Activated T-cell treated with anti-CD3 and anti-CD28 coated beads for 24 hours (primary cell): Measurements from ENCODE around the gene MR1.
A peak's percentile ranks its signal among the peaks of the same experiment; 100 is the strongest.

Experiments
- DNase-seq: peaks from one replicate; pipeline ENCODE4 v3.0.0-alpha.2; 2020; ENCODE audit warnings: low read depth

Gene MR1

DNA sequence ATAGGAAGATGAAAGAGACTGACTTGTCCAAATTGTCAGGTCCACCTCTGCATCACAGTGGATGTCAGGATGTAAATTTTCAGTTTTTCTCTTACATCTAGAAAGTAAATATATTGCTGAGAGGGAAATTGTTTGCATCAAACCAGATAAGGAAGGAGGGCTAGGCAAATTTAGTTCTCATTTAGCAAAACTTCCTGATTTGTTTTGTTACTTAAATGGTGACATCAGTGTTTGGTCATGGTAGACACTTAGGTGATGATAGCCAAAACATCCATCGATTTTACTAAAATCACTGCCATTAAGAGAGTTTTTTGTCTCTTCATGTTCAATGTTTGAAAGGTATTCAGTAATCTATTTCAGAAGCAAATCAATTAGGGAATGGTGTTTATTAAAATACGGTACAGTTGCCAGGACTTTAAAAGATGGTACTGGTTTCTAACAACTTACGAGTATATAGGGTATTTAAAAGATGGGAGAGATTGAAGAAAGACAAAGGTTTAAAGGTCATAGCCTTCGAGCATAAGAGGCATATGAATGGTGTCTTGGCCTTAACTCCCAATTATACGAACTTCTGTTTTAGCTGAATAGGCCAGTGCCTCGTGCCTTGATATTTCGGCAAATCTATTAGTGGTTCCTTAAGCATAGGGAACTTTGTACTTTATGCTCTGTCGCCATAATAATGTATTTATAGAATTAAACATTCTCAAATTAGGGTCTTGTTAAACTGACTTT lies 57.7 kb downstream of the MR1 start:
- no peak for DNase-seq

DNA sequence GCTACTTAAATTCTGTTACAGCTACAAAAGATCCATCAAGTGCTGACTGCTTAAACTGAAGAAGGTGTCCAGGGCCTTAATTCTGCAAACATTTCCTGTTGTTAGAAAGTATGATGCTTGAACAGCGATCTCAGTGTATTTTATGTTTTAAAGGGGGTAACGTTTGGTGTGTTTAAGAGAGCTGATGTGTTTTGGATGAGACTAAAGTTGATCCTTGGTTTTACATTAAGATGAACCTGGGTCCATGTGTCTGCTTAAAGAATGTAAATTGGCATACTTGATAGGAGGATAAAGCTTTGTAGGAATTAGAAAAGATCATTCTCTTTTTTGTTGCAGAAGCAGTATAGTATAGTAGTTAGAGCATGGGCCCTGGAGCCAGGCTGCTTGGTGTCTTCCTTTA lies 58.3 kb downstream of the MR1 start:
- no peak for DNase-seq

DNA sequence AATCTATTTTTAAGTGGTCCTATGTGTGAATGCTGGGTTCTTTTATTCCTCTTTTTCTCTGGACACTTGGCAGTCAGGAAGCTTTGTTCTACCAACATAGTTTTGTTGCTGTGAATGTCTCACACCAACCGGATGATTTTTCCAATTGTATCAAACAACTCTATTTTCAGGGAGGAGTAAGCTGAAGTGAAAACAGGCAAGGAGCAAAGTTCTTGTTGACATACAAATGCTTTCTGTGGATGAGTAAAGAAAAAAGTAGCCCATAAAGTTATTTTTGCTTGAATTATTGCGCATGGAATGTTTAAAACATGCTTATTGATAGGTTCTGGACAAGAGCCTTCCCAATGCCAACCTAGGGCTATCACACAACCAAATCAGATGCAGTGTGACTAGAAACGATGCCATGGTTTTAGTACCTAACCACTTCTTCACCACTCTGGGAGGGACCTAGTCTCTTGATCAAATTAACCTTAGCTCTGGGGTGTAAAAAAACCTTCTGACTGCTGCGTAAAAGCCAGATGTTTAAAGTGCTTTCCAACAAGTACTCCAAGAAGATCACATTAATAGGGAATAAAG lies 59.2 kb downstream of the MR1 start:
- no peak for DNase-seq

DNA sequence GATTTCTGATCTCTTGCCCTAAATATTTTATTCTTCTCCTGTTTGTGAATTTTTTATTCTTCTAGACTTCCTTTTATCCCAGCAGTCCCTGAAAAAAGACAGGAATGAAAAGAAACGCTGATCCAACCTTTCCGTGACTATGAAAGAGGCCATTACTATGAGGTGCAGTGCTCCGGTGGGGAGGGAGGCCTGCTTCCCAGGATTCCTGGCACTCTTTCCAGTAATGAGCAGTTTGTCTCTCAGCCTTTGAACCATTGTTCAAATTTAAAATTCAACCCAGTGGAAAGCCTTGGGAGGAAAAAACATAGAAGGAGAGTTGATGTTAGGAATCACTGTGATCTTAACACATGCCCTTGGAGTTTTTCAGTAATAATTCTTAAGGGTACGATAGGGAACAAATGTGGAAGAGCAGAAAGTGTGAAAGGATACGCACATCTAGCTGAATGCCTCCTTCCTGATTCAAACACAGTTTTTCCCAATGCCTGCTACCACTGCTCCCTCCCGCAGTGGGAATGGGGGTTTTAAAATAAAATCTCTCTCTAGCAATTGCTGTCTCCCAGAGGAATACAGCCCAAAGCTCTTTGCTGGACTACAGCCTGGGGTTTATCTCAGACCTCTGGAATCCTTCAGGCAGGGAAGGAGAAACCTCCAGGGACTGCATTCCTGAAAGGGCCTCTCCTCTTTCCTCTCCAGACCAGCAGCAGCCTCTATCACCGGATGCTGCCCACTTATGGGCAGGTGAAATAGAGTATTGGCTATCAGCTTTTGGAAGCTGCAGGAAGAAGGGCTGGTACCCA lies 60.8 kb downstream of the MR1 start:
- DNase-seq: no peak

DNA sequence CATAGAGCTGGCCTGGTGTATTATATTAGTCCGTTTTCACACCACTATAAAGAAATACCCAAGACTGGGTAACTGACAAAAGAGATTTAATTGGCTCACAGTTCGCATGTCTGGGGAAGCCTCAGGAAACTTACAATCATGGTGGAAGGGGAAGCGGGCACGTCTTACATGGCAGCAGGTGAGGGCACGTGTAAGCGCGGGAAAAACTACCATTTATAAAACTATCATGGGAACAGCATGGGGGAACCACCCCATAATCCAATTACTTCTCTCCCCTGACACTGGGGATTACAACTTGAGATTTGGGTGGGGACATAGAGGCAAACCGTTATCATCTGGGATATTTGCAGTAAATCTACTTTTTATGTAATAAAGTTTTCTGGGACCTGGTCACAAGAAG lies 61.5 kb downstream of the MR1 start:
- no peak for DNase-seq

DNA sequence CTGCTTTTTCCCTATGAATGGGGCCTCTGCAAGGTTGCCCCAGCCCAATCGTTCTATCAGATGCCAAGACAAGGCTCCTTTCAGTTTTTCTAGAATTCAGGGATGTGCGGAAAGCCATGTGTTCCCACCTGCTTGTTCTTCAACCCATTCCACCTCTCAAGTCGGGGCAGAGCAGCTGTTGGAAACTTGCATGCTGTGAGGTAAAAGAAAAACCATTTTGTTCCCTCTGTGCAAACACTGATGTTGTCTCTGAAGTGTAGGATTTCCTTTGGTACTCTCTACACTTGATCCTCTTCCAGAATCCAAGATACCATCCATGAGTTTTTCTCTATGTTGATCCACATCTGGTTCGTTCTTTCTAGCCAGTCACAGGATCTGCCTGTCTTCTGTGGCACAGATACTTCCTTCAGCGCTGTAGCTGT lies 62.0 kb downstream of the MR1 start:
- DNase-seq: no peak

DNA sequence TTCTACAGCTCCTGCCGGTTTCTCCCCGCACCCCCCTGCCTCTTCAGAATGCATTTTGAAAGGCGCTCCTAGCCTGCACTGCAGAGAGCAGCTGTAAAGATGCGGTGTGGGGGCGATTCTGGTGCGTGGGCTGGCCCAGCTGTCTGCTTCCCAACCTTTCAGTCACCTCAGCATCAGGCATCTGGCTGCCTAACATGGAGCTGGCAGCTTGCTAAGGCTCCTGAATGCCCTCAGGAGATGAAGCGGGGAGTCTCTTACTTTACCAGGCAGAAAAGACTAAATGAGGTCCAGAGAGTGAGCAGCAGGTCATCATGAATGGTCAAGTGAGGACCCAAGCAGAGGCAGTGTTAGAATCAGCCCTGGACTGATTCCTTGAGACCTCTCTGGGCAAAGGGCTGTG lies 63.5 kb downstream of the MR1 start:
- no peak for DNase-seq

DNA sequence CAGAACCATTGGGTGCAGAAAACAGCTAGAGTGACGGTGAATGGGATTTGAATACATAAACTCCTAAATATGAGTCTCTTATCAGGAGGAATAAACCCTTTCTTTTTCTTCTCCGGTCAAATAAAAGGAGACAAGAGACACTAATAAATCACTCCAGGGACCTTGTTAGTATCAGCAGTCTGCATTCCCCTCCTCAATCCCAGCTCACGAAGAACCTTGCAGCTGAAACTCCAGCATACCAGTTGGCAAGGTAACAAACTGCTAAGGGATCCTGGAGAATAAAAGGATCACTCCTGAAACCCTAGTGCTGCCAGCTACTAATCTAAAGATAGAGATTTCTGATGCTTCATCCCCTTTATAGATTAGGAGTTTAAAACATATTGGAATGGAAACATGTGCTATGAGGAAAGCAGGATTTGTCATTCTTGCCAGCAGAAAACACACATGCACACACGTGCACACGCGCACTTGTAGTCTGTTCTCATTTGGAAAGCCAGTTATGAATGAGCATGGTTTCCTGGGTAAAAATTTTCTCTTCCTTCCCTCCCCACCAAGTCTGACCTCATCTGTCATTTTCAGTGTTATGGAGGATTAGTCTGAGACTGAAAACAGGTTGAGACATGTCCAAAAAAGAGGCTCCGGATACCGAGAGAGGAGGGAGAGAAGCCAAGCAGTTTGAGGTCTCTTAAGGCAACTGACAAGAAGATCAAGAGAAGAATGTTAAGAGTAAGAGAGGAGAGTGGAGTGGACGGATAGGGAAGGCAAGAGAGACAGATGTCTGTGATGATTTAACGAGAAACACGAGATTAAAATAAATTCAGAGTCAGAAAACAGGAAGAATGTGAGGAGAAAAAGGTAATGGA lies 65.6 kb downstream of the MR1 start:
- no peak for DNase-seq

DNA sequence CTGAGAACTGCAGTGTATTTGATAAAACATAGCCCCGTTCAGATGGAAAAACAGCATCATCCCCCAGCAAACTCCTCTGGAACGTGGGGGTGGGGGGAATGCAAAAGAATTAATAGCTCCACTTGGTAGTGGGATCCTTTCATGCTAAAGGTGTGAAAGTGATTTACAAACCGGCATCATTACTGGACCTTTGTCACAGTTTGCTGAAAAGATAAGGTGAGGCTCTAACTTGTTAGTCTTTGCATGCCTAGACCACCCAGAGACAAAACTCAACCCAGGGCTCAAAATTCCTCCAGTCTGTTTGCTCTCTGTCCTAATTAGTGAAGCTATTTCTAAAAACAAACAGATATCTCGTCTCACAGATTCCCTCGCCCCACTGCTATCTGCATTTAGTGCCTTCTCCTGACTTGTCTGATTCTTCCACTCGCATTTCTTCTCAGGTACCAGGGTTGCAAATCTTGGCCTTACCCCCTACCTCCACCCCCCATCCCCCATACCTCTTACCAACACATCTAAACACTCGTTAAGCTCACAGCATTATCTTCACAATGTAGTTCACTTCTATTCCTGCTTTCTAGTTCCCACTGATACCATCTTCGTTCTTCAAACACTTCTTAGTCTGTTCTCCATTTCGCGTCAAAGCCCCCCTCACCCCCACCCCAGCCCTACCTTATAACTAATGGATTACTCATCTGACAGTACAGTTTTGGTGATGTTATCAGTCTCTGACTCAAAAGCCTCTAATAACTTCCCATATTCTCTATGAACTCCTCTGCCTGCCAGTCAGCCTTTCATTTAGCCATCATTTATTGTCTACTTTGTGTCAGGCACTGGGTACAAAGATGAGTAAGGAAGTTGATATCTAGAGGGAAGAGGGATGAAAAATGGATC lies 66.5 kb downstream of the MR1 start:
- DNase-seq: peak; percentile 44

DNA sequence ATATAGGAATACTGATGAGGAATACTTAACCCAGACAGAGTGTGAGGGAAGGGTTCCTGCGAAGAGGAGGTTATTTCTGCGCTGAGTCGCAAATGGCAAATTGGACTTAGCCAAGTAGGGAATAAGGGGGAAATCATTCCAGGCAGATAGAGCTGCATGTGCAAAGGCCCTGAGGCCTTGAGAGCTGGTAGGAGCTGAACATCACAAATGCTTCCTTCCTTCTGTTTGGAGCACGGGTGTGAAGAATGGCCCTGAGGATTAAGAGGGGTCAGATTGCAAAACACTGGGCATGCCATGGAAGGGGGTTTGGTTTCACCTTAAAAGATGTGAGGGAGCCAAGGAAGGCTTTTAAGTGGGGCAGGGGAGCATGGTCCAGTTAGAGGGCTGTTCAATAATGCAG lies 67.2 kb downstream of the MR1 start:
- no peak for DNase-seq

DNA sequence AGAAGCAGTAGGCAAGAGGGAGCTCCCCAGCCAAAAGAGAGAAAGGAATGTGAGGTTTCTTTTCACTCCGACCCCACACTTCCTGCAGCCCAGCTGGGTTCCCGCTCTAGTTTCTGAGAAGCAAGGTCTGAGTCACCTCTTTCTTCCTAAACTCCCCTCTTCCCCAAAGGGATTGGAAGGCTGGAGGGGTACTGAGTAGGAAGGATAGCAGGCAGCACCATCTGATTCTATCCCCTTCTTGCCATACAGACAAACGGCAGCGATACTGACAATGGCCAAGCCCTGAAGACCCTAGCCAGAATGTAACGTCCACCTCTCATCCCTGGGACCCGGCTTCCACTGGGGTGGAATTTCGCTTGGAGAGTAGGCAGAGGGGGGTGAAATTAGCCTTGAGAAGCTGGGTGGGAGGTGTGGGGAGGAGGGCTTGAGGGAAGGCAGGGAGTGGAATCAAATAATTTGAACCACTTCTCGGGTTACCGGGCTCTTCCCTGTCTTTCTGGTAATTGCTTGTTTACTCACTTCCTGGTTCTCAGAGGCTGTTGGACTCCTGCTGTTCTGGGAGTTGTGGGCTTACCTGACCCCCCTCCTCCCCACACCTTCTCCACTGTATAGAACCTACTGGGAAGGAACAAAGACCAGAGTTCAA lies 67.9 kb downstream of the MR1 start:
- no peak for DNase-seq

DNA sequence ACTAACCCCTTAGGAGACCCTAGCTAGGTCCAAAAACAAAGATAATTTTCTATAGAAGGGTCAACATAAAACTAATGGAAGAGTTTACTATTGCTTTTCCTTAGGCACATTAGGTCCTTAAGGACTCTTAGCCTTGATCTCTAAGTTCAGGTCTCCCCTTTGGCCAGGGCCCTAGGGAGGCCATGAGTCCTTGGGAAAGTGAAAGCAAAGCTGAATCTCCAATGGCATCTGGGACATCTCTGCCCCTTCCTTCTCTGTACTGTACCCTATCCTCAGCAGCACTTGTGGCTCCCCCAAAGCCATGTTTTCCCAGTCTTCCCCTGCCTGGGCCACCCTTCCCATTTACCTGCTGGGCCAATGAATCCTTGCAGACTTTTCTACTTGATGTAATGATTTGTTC lies 69.1 kb downstream of the MR1 start:
- DNase-seq: no peak

DNA sequence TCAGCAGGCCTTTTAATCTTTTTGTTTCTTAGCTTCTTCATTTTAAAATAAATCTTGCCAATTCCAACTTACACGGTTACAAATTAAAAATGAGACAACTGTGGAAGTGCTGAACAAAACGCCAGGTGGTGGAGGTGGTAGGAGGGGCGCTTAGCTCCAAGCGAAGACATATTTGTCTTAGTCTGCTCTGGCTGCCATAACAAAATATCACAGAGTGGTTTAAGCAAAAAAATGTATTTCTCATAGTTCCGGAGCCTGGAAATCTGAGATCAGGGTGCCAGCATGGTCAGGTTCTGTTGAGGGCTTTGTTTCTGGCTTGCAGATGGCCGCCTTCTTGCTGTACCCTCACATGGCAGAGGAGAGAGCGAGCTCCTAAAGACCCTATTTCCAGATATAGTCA lies 69.6 kb downstream of the MR1 start:
- DNase-seq: no peak

DNA sequence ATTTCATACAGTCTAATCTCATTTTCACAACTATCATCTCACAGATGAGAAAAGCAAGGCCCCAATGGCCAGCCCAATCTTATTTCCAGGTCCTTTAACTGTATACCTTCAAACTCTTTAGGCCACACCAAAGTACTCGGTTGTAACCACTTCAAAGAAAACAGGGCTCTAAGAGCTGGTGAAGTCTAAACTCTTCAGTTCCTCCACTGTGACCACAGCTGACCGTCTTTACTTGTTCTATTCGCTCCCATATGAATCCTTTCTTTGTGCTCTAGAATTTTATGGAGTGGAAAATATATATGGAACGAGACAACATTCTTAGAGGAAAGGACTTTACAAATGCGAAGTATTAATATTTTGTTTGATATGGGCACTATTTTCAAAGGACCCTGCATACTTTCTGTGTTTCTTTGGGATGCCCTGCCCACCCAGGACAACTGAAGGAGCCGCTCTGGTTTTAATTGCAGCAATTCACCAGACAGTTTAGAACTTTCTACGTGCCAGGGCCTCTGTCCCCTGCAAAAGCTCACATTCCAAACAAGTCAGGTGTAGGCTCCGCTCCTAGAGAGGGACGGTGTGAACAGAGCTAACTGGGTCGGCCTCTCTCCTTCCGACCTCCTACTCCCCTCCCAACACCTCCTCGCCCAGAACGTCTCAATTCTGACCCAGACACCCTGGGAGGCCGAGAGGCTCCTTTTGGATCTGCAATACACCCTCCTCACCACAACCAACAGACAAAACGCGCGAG lies 70.4 kb downstream of the MR1 start:
- no peak for DNase-seq

DNA sequence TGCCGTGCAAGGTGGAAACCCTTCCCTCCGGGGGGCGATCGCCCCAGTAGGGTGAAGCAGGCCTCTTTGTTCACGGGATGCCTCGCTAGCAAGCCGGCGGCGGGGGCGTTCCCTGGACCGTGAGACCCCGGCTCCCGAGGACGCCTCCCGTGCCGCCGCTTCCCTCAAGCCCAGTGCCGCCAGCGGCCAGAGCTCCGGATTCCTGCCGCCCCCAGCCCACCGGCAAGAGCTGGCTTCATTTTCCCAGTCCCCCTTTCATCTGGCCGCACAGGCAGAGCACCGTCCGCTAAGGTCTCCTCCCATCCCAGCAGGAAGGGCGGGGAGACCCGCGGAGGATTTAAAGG lies 71.0 kb downstream of the MR1 start:
- no peak for DNase-seq

DNA sequence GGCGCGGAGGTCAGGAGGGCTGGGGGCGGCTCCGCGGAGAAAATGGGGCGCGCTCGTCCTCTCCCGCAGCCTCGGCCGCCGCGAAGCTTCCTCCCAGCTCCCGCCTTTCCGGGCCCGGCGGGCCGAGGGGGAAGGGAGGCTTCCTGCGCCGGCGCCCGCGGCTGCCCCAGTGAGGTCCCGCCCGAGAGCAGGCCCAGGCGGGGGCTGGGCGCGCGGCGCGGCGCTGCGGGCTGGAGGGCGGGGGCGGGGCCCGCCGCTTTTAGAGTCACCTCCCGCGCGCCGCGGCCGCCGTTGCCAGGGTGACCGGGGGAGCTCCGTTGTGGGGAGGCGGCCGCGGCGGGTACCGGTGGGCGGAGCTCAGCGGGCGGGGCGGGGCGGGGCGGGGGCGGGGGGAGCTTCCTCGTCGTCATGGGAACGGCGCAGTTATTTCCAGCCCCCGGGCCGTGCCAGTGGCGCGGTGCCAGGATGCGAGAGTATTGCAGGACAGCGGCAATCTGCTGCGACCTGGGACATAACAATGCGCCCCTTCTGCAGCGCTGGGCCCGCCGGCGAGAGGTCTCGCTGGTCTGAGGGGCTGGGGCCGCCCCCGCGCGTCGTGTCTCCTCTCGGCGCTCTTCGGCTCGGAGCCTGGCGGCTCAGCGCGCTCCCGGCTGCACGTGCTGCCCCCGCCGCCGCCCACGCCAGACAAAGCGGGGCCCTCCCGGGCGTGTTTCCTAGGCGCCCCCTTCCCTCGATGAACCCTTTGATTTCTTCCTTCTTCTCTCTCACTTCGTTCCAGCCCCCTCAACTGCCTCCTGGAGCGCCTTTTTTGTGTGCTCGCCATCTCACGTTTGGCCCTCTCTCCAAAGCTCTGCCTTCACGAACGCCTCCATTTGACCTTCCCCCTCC lies 71.6 kb downstream of the MR1 start:
- DNase-seq: peak; percentile 86

DNA sequence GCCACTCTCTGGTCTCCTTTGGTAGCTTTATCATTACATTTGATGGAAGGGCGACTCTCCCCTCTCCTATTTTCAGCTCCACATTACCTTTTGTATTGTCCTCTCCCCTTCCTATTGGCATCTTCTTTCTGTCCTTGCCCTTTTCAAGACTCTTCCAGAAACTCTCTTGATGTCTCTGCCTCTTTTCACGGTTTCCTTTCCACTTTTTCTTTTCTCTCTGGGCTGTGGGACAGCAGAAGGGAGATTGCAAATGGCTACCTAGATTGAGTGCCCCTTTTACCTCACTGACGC lies 72.2 kb downstream of the MR1 start:
- no peak for DNase-seq

DNA sequence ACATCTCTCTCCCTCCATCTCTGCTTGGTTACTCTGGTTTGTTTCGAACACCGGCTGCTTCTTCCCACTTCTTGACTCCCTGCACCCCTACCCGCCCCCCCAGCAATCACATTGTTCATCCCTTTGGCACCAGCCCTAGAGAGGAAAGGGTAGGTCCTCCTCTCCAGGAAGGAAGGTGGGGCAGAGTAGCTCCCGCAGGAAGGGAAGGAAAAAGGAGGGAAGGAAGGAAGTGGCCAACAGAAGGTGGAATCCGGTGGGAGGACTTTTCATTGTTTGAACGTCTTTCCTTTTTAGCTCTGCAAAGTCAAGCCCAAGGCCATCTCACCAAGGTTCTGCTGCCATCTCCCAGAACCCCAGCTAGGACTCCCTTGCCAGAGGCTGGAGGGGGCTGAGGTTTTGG lies 72.7 kb downstream of the MR1 start:
- no peak for DNase-seq

DNA sequence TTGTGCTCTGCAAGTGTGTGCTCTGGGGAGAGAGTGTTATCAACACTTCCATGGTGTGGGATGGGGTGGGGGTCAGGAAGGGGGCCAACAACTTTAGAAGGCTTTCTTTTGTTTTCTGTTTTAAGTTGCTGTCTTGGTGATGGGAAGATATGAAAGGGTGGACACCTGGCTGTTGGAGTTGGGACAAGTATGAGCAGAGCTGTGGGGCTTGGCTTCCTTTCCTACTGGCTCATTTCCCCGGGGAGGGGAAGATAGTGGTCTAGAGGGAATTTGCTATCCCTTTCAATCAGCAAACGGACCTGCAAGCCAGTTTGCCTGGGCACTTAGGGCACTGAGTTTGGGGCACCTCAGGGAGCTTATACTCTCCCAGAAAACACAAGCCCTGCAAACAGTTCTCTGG lies 73.9 kb downstream of the MR1 start:
- no peak for DNase-seq
